HG02678 (cell line): Measurements from ENCODE around the gene KIF26A.

Experiments used
- ATAC-seq: cut with Tn5 transposase; IDR thresholded peaks from one replicate; pipeline ENCODE4 v1.9.1; 2021; ENCODE audit warnings: mild to moderate bottlenecking, moderate library complexity; ENCODE audit not compliant: unreplicated experiment

Gene KIF26A

GRCh38 chr14:104129556-104129955 lies 8.8 kb upstream of the KIF26A start:
- no peak for ATAC-seq

GRCh38 chr14:104130974-104131651 lies 7.3 kb upstream of the KIF26A start:
- ATAC-seq = no peak

GRCh38 chr14:104131968-104132732 lies 6.2 kb upstream of the KIF26A start:
- no peak for ATAC-seq

GRCh38 chr14:104132981-104133380 lies 5.4 kb upstream of the KIF26A start:
- ATAC-seq = no peak

- no peak for ATAC-seq
These were observed 4.9 kb upstream of the KIF26A start for GRCh38 chr14:104133496-104133895.

GRCh38 chr14:104134061-104134965 lies 4.1 kb upstream of the KIF26A start:
- ATAC-seq = no peak

GRCh38 chr14:104135121-104135903 lies 3.1 kb upstream of the KIF26A start:
- ATAC-seq = no peak

- ATAC-seq = no peak
These were observed 2.4 kb upstream of the KIF26A start for GRCh38 chr14:104135904-104136471.

GRCh38 chr14:104136472-104137296 lies 1.7 kb upstream of the KIF26A start:
- ATAC-seq = no peak

GRCh38 chr14:104137297-104138097 lies 890 bp upstream of the KIF26A start:
- ATAC-seq = no peak

- no peak for ATAC-seq
These were observed 502 bp downstream of the KIF26A start for GRCh38 chr14:104138718-104139459.

GRCh38 chr14:104139460-104140212 lies 1.2 kb downstream of the KIF26A start:
- ATAC-seq = no peak

GRCh38 chr14:104140213-104140462 lies 1.8 kb downstream of the KIF26A start:
- ATAC-seq = no peak

- ATAC-seq = no peak
These were observed 2.3 kb downstream of the KIF26A start for GRCh38 chr14:104140463-104141331.

GRCh38 chr14:104141621-104142091 lies 3.3 kb downstream of the KIF26A start:
- no peak for ATAC-seq

GRCh38 chr14:104142136-104142945 lies 4.0 kb downstream of the KIF26A start:
- ATAC-seq = no peak
